Endometrial microvascular endothelial cells (primary cell): Measurements from ENCODE around the gene CDC42BPA. TPM values are rescaled to one million over a fixed set of nuclear protein-coding genes. Genes with fewer than 3 reads are reported as not detected.
"Not testable (repeated sequence)": the region's sequence is repeated elsewhere in the genome, so short reads cannot be mapped to it uniquely, and the experiment has no call there.

ENCODE experiments used
- in situ Hi-C: cut with HindIII; loops from 2 replicates; pipeline ENCODE4 v1.10.0; 2017; ENCODE audit warnings: low sequenced_read_pairs, low pct_unique_long_range_greater_than_20kb; ENCODE audit errors: inconsistent ontology term
- total RNA-seq: library from RNA; depleted of rRNA; stranded (reverse); fragments of >200 nt; gene quantifications from one replicate; pipeline ENCODE4 v1.2.3, GENCODE V29; 2015; ENCODE audit errors: inconsistent ontology term

CDC42BPA gene
- total RNA-seq, 1 donor from 2014 or later: 47.6 TPM

DNA sequence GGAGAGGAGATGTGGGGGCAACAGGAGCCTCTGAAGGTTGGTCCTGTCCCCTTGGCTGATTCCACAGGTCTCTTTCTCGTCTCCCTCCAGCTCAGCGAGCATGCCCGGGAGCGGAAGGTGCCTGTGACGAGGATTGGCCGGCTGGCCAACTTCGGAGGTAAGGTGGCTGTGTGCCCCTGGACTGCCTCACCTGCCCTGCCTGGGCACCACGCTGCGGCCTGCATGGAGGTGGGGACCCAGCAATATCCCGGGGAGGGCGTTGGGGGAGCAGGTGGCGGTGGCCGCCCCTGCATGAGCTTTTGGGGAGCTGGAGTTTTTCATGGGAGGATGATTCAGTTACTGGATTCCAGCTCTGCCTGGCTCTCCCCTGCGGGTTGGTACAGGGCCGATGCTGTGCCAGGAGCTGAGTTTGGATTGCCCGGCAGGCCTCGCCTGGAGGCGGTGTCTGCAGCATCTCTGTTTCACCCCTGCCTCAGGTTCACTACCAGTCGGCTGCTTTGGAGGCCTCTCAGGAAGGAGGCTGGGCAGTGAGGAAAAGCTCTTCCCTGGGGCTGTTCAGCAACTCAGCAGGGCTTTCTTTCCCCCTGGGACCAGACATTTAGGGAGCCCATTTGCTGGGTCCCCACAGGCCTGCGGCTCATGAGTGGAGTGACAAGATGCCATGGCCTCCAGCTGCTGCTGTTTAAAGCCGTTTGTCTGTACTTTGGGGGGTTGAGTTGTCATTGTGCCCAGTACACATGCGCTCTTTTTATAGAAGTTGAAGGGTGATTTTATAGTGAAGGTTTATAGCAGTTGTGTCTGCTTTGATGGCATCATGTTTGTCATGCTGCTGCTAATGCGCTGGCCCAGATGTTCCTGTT lies 352.5 kb downstream of the CDC42BPA start:
- in situ Hi-C loops: no loop called here

- in situ Hi-C loops: no loop called here
Measured at GRCh38 chr1:226964611-226965486, 353.4 kb downstream of the CDC42BPA start.

DNA sequence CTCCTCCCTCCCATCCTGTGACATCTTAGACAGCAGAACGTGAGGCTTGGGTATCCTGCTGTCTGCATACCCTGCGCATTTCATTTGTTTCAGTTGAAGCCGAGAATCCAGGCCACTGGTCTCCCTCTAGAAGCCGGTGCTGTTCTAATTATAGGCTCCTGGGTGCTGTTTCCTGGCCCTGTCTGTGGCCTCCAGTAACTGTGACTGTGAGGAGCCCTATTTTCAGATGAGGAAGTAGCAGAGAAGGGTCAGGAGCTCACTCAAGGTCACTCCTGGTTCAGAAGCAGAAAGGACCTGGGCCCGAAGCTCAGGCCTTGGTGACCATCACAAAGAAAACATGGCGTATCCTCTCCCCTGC lies 354.2 kb downstream of the CDC42BPA start:
- in situ Hi-C loops: no loop called here

DNA sequence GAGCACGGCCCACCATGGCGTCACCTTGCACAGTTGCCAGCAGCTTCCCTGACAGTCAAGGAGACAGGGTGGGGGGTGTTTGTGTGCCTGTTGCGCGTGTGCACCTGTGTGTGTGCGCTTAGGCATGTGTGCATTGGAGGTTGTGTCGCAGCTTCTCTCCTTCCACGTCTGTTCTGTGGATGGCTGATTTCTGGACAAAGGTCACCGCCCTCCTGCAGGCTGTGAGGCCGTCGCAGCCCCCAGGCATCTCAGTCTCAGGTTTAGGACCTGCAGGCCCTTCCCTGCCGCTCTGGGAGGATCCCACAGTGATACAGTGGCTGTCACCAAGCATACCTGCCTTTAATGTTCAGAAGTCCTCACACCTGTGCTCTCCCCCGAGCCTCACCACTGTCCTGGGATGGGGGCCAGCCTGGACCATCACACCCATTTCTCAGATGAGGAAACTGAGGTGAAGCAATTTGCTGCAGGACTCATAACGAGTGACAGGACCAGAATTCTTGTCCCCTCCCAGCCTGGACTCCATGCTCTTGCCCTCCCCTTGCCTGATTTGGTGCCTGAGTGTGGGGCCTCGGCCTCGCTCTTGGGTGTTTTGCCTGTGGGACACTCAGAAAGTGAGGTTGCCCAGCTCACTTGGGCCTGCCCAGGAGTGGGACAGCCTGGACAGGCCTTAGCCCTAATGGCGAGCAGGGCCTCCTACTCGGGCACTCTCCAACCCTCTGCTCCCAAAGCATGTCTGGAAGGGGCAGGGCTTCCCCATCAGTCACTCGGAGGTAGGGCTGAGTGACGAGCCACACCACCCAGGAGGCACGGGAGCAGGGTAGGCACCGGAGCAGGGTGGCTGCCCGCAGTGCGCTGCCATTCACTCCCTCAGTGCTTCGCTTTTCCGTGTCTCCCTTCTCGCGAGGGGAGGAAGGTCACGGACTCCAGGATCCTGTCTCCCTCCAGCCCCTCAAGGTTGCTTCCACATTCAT lies 355.6 kb downstream of the CDC42BPA start:
- in situ Hi-C loops: no loop called here

DNA sequence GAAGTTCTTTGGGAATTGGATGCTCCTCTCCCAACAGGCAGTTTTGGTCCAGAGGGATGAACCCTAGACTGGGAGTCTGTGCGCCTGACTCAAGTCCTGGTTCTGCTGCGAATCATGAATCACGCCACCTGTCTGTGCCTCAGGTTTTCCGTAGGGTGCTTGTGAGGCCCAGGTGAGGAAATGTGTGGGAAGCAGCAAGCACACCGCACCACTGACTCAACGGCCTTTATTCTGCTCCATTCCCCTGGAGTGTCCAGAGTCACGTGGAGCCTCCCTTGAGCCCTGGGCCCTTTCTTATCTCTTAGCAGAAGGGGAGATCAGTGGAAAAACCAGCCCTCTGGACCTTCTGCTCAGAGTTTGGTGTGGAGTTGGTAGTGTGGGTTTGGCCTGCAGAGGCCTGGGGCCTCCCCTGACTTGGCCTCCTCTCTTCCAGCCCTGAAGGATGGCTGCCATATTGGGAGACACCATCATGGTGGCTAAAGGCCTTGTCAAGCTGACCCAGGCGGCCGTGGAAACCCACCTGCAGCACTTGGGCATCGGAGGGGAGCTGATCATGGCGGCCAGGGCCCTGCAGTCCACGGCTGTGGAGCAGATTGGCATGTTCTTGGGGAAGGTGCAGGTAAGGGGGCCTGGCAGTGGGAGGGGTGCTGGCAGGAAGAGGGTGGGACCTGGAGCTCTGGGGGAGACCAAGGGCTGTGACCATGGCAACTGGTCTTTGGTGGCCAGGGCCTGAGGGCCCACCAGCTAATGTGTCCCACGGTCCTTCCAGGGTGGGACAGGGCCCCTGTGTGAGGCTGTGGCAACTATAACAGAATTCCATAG lies 357.1 kb downstream of the CDC42BPA start:
- in situ Hi-C loops: no loop called here

GRCh38 chr1:226960256-226960655 lies 358.0 kb downstream of the CDC42BPA start:
- in situ Hi-C loops: no loop called here

GRCh38 chr1:226958300-226958699 lies 360.0 kb downstream of the CDC42BPA start:
- in situ Hi-C loops: no loop called here

- in situ Hi-C loops: no loop called here
Measured at GRCh38 chr1:226957714-226958113, 360.6 kb downstream of the CDC42BPA start.

DNA sequence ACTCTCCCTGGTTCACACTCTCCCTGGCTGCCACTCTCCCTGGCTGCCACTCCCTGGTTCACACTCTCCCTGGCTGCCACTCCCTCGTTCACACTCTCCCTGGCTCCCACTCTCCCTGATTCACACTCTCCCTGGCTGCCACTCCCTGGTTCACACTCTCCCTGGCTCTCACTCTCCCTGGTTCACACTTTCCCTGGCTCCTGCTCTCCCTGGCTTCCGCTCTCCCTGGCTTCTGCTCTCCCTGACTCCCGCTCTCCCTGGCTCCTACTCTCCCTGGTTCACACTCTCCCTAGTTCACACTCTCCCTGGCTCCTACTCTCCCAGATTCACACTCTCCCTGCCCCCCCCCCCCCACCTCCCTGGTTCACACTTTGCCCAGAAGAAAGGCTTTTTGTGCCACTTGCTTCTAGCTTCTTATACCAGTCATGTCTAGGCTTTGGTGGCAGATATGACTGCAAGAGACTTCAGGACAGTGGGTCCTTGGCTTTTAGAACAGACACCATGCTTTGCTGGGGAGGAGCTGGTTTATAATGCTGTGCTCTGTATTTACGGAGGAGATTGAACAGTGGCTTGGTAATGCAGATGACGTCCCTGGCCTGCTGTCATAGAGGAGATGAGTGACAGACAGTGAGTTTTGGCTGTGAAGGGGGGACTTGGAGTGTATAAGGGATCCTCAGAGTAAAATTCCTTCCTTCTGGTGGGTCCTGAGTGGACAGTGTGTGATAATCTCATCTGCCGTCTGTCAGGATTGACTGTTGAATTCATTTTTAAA lies 361.2 kb downstream of the CDC42BPA start:
- in situ Hi-C loops: no loop called here

GRCh38 chr1:226955857-226956256 lies 362.4 kb downstream of the CDC42BPA start:
- in situ Hi-C loops: not testable (repeated sequence)

DNA sequence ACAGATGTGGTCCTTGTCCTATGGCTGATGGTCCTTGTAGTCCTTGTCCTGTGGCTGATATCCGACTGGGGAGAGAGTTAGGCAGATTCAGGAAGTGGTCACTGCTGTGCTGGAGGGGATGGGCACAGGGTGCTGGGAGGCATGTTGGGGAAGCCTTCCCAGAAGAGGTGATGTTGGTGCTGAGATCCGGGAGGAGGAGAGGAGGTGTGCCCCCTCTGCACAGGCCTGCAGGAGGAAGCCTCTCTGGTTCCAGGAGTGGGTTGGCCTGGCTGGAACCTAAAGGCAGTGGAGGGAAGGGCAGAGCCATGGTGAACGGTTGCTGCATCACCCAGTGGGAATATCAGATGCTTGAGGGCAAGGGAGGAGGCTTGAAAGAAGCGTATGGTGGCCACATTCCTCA lies 363.5 kb downstream of the CDC42BPA start:
- in situ Hi-C loops: no loop called here

GRCh38 chr1:226954337-226954736 lies 364.0 kb downstream of the CDC42BPA start:
- in situ Hi-C loops: no loop called here

DNA sequence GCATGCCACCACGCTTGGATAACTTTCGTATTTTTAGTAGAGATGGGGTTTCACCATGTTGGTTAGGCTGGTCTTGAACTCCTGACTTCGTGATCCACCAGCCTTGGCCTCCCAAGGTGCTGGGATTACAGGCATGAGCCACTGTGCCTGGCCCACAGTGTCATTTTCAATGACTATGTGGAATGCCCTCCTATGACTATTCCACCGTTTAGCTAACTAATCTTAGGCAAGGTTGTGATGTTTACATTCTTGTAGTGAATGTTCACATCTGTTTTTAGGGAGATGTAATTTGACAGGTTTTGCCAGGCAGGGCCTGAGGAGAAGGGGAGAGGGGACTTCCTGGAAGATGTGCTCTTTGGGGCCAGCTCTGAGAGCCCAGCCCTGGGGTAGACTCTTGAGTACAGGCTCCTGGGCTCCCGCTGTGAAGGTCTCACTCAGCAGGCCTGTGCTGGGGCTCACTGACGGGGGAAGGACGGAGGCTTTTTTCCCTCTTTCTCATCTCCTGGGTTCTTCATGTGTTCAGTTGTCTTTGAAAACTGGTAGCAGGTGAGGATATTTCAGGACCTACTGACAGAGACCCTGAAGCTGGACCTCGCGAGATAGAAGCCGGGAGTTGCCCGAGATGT lies 365.0 kb downstream of the CDC42BPA start:
- in situ Hi-C loops: no loop called here

DNA sequence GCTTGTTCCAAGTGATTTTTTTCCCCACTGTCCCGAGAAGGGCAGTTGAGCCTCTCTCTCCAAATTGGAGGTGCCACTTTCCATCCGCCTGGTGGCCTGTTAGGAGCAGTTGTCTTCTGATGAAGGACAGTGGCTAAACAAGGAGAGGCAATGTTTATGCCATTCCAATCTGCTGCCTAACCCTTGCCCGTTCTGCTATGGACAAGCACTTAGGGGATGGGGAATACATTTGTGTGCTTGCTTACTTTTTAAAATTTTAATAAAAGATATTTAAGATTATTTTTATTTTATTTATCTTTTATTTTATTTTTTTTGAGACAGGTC lies 366.2 kb downstream of the CDC42BPA start:
- in situ Hi-C loops: no loop called here

DNA sequence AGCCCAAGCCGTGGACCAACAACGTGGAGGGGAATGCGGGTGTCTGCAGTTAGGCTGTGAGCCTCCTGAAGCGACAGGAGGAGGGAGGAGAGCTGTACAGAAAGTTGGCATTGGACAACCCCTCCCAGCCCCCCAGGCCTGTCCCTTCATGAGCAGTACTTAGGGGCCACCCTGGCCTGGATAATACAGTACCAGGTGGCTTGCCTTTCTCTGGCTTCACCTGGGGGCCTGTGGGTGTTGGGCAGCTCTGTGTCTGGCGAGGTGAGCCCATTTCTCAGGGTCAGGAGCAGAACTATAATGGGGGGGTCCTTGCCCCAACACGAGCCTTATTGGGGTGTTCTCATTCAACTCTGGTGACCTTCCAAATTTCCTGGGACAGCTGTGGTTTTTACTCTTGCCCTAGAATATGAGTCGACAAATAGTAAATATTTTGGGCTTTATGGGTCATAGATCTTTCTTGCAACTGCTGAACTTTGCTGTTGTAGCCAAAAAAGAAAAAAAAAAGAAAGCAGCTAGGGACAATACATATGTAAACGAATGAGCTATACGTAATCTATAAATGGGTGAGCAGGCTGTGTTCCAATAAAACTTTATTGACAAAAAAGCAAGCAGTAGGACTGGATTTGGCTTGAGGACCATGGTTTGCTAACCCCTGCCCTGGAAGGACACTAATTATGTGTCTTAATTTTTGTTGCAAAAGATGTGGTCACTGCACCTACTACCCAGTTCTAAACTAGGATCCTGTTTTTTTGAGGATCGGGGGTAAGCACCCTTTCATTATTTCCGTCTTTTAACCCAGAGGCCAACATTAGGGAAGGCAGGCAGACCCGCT lies 366.8 kb downstream of the CDC42BPA start:
- in situ Hi-C loops: no loop called here

GRCh38 chr1:226950871-226951270 lies 367.4 kb downstream of the CDC42BPA start:
- in situ Hi-C loops: no loop called here
